Ovary (tissue), 3 donors: ENCODE results near the gene CCL13.

ENCODE experiments used
- CTCF ChIP-seq, 3 donors: fragments of 450-650 bp in 2 of 3; fragments of 200-600 bp in 1 of 3; IDR thresholded peaks; one replicate each; pipeline versions ENCODE4 v1.5.1 to v1.8.0; 2016 to 2022; ENCODE audit warnings: antibody characterized with exemption in 3 of 3, mild to moderate bottlenecking in 1 of 3
- EP300 ChIP-seq: sonication (generic); formaldehyde crosslinking; IDR thresholded peaks from one replicate; pipeline ENCODE4 v1.6.1; 2017; ENCODE audit warnings: antibody characterized with exemption
- donor health status: DM: no; HTN: no; CAD: no.

GRCh38 chr17:34360601-34361270, 4.5 kb downstream of the CCL13 start:
- TF ChIP-seq CTCF (IDR thresholded peaks at IDR 0.05) (no peak), EP300 (no peak)
